Activated gamma-delta T cell treated with Interleukin-2 at 50 U/mL for 16 hours (primary cell): Measurements from ENCODE around the gene ZNF658.
"Not testable (repeated sequence)": the region's sequence is repeated elsewhere in the genome, so short reads cannot be mapped to it uniquely, and the experiment has no call there.

ENCODE experiments used
- DNase-seq: peaks from one replicate; pipeline ENCODE4 v3.0.0-alpha.2; 2020

The ZNF658 gene

DNA sequence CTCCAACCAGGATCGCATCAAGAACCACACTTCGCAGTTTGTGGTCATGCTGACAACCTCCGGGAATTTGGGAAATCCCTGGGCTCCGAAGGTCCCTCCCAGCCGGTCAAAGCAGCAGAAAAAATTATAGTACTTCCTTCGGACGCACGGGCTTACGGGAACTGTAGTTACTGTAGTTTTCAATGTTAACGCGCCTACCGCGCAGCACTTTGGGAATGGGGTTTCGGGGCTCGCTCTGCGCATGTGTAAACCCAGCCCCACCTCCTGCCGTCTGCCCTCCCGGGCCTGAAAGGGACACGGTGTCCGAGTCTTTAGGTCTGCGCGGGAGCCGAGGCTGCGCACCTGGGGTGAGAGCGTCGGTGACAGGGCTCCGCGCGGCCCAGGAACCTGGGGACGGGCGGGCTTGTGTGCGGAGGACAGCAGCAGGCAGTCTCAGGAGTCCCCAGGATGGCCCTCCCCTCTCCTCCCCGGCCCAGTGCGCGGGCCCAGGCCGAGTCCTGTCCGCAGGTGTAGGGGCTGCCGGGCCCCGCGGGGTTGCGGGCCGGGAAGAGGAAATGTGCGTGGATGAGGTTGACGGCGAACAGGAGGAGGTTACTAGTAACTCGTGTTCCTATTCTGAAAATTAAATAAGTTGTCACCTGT is at the start of gene ZNF658:
Gene ZNF658 (plus strand): TSS at position 236 of the 642 bp plus-strand sequence. CDS start 2,837 bp downstream, outside the sequence.
- peak; percentile 43 for DNase-seq

DNA sequence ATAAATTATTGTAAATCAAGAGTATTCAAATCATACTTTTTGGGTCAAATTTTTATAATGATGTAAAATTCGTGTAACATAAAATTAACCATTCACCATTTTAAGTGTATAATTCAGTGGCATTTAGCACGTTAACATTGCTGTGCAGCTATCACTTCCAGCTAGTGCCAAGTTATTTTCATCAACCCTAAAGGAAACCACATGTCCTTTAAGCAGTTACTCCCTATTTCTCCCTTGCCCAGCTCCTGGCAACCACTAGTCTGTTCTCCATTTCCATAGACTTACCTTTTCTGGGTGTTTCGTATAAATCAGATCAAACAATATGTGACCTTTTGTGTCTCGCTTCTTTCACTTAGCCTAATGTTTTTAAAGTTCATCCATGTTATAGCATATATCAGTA is 38.8 kb upstream of the ZNF658 start:
- not testable (repeated sequence) for DNase-seq

DNA sequence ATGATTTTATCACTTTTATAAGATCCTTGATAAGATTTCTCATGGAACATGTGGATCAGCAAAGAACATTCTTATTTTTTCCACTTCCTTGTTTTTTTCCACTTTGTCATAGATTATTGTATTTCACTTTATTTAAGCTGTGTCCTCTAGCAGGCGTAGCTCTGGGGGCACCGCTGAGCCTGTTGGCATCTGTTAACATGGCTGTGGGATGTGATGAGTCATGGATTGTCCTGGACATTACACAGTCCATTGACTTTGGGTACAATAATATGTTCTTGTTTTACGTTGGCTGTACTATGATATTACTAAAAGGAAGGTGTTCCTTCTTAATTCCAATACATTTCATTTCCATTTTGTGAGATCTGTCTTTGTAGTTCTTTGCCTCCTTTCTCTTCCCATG is 31.9 kb upstream of the ZNF658 start:
- not testable (repeated sequence) for DNase-seq

DNA sequence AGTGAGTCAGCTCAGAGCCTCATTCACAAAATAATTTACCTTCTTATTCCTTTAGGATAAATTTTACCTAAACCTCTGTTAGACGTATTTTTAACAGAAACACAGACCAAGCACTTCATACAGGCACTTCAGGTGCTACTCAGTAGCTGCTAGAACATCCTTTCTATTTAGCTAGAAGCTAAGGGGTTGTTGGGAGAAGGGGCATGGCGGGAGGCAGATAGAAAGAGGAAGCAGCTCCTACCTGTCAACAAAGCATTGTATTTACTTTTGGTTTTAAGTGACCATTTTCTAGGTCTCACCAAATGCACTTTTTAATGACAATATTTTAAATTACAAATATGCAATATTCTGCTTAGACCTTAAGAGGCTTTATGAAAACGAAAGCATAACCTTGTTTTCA is 19.9 kb upstream of the ZNF658 start:
- DNase-seq, result not testable (repeated sequence)

DNA sequence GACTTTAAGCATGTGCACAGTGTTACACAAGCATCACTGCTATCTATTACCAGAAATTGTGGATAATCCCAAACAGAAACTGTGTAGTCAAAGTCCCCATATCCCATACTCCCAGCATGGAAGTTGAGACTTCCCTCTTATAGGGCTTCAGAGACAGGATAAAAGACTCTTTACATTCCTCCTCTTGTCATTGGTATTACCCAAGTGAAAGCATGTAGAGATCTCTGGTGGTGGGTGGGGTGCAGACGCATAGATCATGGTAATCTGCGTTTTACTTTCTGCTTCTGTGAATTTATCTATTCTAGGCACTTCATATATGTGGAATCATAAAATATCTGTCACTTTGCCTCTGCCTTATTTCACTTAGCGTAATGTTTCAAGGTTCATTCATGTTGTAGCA is 18.7 kb upstream of the ZNF658 start:
- DNase-seq, result not testable (repeated sequence)

DNA sequence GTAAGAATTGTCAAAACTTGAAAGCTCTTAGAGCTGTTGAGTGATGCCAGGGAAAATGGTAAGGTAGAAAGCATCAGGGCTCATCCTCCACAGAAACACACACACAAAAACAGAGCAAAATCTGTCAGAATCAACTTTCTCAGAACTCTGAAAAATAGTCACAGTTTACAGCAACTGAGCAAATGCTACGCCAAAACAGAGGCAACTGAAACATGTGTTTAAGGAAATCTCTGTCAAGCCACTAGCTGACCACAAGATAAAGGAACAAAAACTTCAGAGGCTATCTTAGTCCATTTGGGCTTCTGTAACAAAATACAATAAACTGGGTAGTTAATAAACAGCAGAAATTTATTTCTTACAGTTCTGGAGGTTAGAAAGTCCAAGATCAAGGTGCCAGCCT is 10.2 kb upstream of the ZNF658 start:
- DNase-seq, result not testable (repeated sequence)

DNA sequence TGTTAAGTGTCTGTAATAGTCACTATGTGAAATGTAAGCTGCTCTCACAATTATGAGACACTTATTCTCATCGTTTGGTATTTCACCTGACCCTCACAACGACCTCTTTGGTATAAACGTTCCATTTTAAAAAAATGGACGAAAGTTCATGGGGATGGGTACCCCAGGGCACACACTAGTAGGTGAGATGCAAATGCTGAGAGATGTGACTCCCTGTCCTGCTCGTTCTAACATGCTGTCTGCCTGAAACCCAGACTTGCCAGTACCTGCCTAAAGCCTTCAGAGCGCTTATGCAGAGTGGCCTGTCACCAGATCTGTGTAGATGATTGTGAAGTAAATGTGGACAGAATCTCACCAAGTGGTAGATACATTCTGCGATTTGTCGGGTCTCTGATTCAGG is 616 bp downstream of the ZNF658 start:
- not testable (repeated sequence) for DNase-seq

DNA sequence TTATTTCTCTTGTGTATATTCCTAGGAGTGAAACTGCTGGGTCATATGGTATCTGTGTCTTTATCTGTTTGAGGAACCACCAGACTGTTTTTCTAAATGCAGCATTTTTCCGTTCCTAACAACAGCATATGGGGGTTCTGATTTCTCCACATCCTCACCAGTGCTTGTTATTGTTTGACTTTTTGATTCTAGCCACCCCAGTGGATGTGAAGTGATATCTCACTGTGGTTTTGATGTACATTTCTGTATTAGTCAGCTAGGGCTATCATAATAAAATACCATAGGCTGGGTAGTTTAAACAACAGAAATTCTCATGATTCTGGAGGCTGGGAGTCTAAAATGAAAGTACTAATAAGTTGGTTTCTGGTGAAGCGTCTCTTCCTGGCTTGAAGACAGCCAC is 9.0 kb downstream of the ZNF658 start:
- DNase-seq, result not testable (repeated sequence)

DNA sequence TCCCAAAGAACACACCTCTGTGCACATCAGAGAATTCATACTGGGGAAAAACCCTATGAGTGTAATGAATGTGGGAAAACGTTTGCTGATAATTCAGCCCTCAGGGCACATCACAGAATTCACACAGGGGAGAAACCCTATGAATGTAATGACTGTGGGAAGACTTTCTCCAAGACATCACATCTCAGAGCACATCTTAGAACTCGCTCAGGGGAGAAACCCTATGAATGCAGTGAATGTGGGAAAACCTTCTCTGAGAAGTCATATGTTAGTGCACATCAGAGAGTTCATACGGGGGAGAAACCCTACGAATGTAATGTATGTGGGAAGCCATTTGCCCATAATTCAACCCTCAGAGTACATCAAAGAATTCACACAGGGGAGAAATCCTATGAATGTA is 19.5 kb downstream of the ZNF658 start:
- DNase-seq, result not testable (repeated sequence)

DNA sequence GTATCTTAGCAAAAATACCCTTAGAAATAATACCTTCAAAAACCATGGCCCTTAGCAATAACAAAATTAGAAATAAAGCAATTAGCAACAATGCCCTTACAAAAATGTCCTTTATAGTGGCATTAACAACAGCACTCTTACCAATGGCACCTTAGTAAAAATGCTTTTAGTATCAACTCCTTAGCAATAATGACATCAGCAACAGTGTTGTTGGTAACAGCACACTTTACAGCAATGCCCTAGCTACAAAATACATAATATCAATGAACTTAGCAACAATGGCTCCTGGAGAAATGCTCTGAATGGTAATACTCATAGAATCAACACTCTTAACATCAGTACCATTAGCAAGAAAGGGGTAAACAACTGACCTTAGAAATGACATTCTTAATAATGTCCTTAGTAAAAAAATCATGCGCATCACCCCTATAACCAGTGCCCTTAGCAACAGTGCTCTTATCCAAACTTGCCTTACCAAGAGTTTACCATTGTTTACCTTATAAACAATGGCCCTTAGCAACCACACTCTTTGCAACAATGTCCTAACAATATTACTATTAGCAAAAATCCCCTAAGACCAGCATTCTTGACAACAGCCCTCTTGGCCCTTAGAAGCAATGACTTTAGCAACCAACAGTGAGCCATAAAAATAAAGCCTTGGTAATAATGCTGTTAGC is 35.8 kb downstream of the ZNF658 start:
- DNase-seq, result not testable (repeated sequence)

DNA sequence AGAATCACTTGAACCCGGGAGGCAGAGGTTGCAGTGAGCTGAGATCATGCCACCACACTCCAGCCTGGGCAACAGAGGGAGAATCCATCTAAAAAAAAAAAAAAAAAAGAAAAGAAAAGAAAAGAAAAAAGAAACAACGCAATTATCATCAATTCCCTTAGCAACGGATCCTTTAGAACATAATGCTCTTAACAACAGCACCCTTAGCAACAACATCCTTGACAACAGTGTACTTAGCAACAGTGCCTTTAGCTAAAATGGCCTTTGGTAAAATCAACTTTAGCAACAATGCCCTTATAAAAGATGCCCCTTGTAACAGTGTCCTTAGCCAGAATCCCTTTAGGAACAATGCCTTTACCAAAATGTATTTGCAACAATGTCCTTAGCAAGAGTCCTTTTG is 37.1 kb downstream of the ZNF658 start:
- DNase-seq, result not testable (repeated sequence)

DNA sequence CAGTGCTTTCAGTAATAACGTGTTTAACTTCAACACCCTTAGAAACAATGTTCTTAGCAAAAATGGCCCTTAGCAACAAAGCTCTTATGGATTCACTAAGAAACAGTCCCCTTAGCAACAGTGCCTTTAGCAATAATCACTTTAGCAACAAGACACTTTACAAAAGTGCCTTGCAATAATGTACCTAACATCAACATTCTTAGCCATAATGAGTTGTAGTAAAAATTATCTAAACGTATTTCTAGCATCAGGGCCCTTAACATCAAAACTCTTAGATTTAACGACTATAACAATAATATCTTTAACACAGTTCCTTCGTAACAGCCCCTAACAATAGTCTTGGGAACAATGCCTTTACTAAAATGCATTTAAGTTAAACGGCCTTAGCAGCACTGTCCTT is 37.8 kb downstream of the ZNF658 start:
- DNase-seq, result not testable (repeated sequence)

DNA sequence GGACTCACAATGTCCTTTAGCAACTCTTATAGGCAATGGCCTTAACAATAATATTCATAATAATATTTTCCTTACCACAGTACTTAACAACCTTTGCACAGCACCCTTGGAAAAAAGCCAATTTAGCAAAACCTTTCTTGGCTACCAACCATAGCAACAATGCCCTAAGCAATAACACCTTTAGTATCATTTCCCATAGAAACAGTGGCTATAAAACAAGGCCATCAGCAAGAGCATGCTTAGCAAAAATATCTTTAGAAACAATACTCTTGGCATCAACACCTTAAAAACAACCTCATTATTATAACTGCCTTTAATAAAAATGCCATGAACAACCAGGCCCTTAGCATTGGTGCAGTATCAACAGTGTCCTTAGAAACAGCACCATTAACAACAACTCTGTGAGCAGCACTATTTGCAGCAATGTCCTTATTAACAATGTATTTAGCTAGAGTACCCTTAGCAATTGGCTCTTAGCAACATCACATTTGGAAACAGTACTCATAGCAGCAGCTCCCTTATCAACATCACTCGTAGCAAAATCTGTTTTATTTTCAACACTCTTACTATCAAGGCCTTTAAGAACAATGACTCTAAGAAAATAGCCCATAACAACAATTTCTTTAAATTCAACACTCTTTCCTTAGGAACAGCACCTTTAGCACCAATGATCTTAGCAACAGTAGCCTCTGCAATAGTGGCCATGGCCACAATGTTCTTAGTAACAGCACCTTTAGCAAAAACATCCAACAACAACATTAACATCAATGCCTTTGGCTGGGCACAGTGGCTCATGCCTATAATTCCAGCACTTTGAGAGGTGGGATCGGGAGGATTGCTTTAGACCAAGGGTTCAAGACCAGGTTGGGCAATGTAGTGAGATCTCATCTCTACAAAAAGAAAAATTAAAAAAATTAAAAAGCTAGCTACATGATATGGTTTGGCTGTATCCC is 39.6 kb downstream of the ZNF658 start:
- DNase-seq, result not testable (repeated sequence)

DNA sequence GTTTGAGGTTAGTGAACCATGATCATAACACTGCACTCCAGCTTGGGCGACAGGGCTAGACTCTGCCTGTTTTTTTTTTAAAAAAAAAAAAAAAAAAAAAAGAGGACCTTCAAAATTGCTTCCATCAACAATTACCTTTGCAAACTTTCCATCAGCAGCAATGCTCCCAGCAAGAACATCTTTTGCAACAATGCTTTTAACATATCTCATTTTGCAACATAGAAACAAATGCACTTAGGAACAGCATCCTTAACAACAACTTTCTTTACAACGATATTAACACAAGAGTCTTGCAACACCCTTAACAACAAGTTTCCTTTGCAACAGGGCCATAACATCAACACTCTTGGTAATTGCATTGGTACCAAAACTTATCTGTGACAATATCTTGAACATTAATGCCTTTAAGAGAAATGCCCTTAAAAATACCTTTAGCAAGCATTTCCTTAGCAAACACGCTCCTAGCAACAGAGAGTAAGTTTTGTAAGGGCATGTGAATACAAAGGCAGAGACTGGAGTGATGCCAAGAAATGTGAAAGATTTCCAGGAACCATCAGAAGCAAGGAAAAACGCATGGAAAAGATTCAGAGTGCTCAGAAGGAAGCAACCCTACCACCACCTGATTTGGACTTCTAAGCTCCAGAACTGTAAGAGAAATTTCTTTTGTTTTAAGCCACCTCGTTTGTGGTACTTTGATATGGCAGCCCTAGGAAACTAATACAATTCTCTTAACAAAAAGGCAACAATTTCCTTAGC is 42.1 kb downstream of the ZNF658 start:
- not testable (repeated sequence) for DNase-seq

DNA sequence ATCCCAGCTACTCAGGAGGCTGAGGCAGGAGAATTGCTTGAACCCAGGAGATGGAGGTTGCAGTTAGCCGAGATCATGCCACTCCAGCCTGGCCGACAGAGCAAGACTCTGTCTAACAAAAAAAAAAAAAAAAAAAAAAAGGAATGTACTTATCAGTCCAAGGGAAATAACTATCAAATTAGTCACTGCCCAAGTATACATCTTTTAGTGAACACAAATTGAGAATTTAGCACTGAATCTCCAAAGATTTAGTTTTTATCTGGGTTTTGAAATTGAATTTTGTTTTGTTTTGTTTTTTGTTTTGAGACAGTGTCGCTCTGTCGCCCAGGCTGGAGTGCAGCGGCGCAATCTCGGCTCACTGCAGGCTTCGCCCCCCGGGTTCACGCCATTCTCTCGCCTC is 52.1 kb downstream of the ZNF658 start:
- not testable (repeated sequence) for DNase-seq
